Measurements from ENCODE around the gene RAD51AP2. TPM values are rescaled to one million over a fixed set of nuclear protein-coding genes. Genes with fewer than 3 reads are reported as not detected.

RAD51AP2 gene
- total and polyA plus RNA-seq, 8 donors = 0.20 to 0.55 TPM; not detected in 6

- Histone ChIP-seq H3K27ac (peak overlapping the region in 3 of 5 donors; percentile 45 to 78 (median 68)), H3K9me3 (no peaks in the 10 kb centered on the region), H3K27me3 (peaks cover 0 to 9% (median 4%) of the 10 kb centered on the region in 3 donors), H3K4me3 (peak overlapping the region; percentile 43 to 52 (median 47)), H3K4me1 (peaks cover 5 to 20% (median 12%) of the 10 kb centered on the region in 4 donors), H3K36me3 (no peaks in the 10 kb centered on the region)
- intact Hi-C loops (cut with DNase I; ENCODE audit: low total_unique reads) = no loop called here
- TF ChIP-seq POLR2AphosphoS5 (IDR thresholded peaks at IDR 0.05) = no peak
- no peak for TF ChIP-seq POLR2A (IDR thresholded peaks at IDR 0.05)
- TF ChIP-seq EP300 (IDR thresholded peaks at IDR 0.05) = no peak
- TF ChIP-seq CTCF (IDR thresholded peaks at IDR 0.05) = no peak
- DNase-seq = no peak
- 32 to 47% (median 39%) methylated on average over 6 to 8 of the region's 8 CpGs for WGBS, 5 donors
Measured at GRCh38 chr2:17517481-17518211, 594 bp downstream of the RAD51AP2 start.

- TF ChIP-seq EP300 (IDR thresholded peaks at IDR 0.05) (no peak), POLR2AphosphoS5 (IDR thresholded peaks at IDR 0.05) (no peak), CTCF (IDR thresholded peaks at IDR 0.05) (no peak), POLR2A (IDR thresholded peaks at IDR 0.05) (no peak)
- no peaks in the 10 kb centered on the region for H3K9me3 ChIP-seq
- no peak overlapping the region for H3K27ac ChIP-seq
- DNase-seq = no peak
- no peak overlapping the region for H3K4me3 ChIP-seq
- no peaks in the 10 kb centered on the region for H3K36me3 ChIP-seq
- intact Hi-C loops (cut with DNase I; ENCODE audit: low total_unique reads) = no loop called here
- H3K4me1 ChIP-seq = peaks cover 5 to 20% (median 12%) of the 10 kb centered on the region in 4 donors
- peaks cover 0 to 9% (median 4%) of the 10 kb centered on the region in 3 donors for H3K27me3 ChIP-seq
Measured at GRCh38 chr2:17515652-17516051, 2.6 kb downstream of the RAD51AP2 start.

- no peak overlapping the region for H3K27ac ChIP-seq
Measured at GRCh38 chr2:17506736-17507616, 11.3 kb downstream of the RAD51AP2 start.

More at GRCh38 chr2:17506736-17507616, 11.3 kb downstream of the RAD51AP2 start:
- Histone ChIP-seq H3K9me3 (no peaks in the 10 kb centered on the region), H3K4me3 (no peak overlapping the region), H3K4me1 (no peaks in the 10 kb centered on the region), H3K27me3 (no peaks in the 10 kb centered on the region), H3K36me3 (no peaks in the 10 kb centered on the region)
- TF ChIP-seq CTCF (IDR thresholded peaks at IDR 0.05) (no peak), EP300 (IDR thresholded peaks at IDR 0.05) (no peak), POLR2A (IDR thresholded peaks at IDR 0.05) (no peak), POLR2AphosphoS5 (IDR thresholded peaks at IDR 0.05) (no peak)
- intact Hi-C loops (cut with DNase I; ENCODE audit: low total_unique reads) = no loop called here
- 61 to 85% (median 76%) methylated on average over 2 of the region's 2 CpGs for WGBS, 5 donors
- no peak for DNase-seq

All from stomach (tissue), 9 donors.